KMS-11 (cell line): Measurements from ENCODE around the gene CACNG8.

Experiments used
- H2AFZ ChIP-seq: fragments of 200-600 bp; sonication (generic); 2 replicates; pipeline ENCODE4 v1.6.1; 2016; ENCODE audit warnings: antibody characterized with exemption, mixed run types, low read depth
- H3K27ac ChIP-seq: fragments of 200-600 bp; sonication (generic); 2 replicates; pipeline ENCODE4 v1.6.1; 2016; ENCODE audit warnings: mild to moderate bottlenecking, mixed run types
- H3K27me3 ChIP-seq: fragments of 200-600 bp; sonication (generic); 2 replicates; pipeline ENCODE4 v1.6.1; 2017; ENCODE audit warnings: mild to moderate bottlenecking, low read depth, mixed run types, moderate library complexity; ENCODE audit not compliant: insufficient read depth
- H3K36me3 ChIP-seq: fragments of 200-600 bp; sonication (generic); 2 replicates; pipeline ENCODE4 v1.6.1; 2017; ENCODE audit warnings: mild to moderate bottlenecking, mixed run types; ENCODE audit not compliant: insufficient read depth
- H3K4me1 ChIP-seq: fragments of 200-600 bp; sonication (generic); 2 replicates; pipeline ENCODE4 v1.6.1; 2016; ENCODE audit warnings: mild to moderate bottlenecking, low read depth, mixed run types; ENCODE audit not compliant: poor library complexity, severe bottlenecking
- H3K4me2 ChIP-seq: fragments of 200-600 bp; sonication (generic); 2 replicates; pipeline ENCODE4 v1.7.0; 2016; ENCODE audit warnings: mild to moderate bottlenecking, mixed run types
- H3K4me3 ChIP-seq: fragments of 200-600 bp; sonication (generic); IDR thresholded peaks from 2 replicates; pipeline ENCODE4 v1.6.1; 2017; ENCODE audit warnings: low read depth, low read length, mixed read lengths; ENCODE audit not compliant: insufficient read depth
- H3K79me2 ChIP-seq: fragments of 200-600 bp; sonication (generic); 2 replicates; pipeline ENCODE4 v1.6.1; 2016; ENCODE audit warnings: low read depth, mixed run types; ENCODE audit not compliant: insufficient read depth
- H3K9ac ChIP-seq: fragments of 200-600 bp; sonication (generic); 2 replicates; pipeline ENCODE4 v1.6.1; 2016; ENCODE audit warnings: mild to moderate bottlenecking, mixed run types
- H4K20me1 ChIP-seq: fragments of 200-600 bp; sonication (generic); 2 replicates; pipeline ENCODE4 v1.6.1; 2016; ENCODE audit warnings: mild to moderate bottlenecking, mixed run types; ENCODE audit not compliant: insufficient read depth
- TF ChIP-seq, protein P1 (sequence below): fragments of 200-600 bp; sonication (generic); conservative IDR thresholded peaks from 2 replicates; pipeline ENCODE4 v1.6.1; 2017; ENCODE audit warnings: low read depth, mild to moderate bottlenecking, antibody characterized with exemption, low read length, moderate library complexity, mixed read lengths

Gene CACNG8

DNA sequence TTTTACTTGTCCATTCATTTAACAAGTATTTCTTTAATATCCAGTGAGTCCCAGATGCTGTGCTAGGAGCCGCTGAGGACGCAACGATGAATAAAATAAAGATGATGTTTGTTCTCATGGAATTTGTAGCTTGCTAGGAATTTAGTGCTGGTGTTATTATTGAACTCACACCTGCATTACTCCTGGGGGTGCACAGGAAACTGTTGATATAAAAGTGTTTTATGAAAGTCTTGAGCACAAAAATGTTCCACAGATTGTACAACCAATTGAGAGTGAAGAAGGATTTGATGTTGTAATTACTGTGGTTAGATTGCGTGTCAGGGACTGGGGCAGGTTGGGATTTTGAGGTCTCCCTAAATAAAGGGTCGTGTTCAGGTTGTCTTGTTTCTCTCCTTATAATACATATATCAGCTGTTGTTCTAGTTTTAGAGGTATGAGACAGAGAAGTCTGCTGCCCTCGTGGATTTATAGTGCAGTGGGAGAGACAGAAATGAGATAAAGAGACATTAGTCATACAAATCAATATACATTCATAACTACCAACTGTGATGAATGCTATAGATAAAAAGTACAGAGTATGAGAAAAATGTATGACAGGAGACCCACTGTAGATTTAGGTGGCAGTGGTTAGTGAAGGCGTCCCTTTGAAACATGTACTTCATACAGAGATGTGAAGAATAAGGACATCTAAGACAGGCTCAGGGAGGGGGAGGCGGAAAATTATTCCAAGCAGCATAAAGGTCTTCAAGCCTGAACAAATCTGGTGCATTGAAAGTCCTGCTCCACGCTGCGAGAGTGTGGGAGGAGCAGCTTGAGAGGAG is 40.0 kb downstream of the CACNG8 start:
- H3K27ac ChIP-seq: no peak overlapping the region
- H3K4me2 ChIP-seq: no peak overlapping the region
- no peak overlapping the region for H3K4me3 ChIP-seq
- TF ChIP-seq, protein P1, sequence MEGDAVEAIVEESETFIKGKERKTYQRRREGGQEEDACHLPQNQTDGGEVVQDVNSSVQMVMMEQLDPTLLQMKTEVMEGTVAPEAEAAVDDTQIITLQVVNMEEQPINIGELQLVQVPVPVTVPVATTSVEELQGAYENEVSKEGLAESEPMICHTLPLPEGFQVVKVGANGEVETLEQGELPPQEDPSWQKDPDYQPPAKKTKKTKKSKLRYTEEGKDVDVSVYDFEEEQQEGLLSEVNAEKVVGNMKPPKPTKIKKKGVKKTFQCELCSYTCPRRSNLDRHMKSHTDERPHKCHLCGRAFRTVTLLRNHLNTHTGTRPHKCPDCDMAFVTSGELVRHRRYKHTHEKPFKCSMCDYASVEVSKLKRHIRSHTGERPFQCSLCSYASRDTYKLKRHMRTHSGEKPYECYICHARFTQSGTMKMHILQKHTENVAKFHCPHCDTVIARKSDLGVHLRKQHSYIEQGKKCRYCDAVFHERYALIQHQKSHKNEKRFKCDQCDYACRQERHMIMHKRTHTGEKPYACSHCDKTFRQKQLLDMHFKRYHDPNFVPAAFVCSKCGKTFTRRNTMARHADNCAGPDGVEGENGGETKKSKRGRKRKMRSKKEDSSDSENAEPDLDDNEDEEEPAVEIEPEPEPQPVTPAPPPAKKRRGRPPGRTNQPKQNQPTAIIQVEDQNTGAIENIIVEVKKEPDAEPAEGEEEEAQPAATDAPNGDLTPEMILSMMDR: no peak
- H3K79me2 ChIP-seq: no peaks in the 10 kb centered on the region
- H3K9ac ChIP-seq: no peak overlapping the region
- no peaks in the 10 kb centered on the region for H4K20me1 ChIP-seq
- H3K36me3 ChIP-seq: no peaks in the 10 kb centered on the region
- no peaks in the 10 kb centered on the region for H3K27me3 ChIP-seq
- H3K4me1 ChIP-seq: no peaks in the 10 kb centered on the region
- no peak overlapping the region for H2AFZ ChIP-seq

DNA sequence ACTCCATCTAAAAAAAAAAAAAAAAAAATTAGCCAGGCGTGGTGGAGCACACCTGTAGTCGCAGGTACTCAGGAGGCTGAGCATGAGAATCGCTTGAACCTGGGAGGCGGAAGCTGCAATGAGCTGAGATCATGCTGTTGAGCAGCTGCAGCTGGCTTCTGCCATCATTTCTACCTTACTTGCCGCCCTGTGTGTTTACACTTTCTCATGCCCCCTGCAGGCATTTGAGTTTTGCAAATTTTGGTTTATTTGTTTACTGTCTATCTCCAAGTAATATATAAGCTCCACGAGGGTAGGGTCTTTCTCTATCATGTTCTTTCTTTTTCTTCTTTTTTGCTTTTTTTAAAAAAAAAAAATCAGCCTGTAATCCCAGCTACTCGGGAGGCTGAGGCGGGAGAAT is 46.7 kb downstream of the CACNG8 start:
- no peaks in the 10 kb centered on the region for H3K79me2 ChIP-seq
- H3K36me3 ChIP-seq: no peaks in the 10 kb centered on the region
- TF ChIP-seq, protein P1: no peak
- no peak overlapping the region for H2AFZ ChIP-seq
- no peak overlapping the region for H3K9ac ChIP-seq
- no peak overlapping the region for H3K4me3 ChIP-seq
- H3K4me1 ChIP-seq: no peaks in the 10 kb centered on the region
- H4K20me1 ChIP-seq: no peaks in the 10 kb centered on the region
- H3K27me3 ChIP-seq: no peaks in the 10 kb centered on the region; the same call in 1 of the 2 replicates
- H3K4me2 ChIP-seq: no peak overlapping the region
- no peak overlapping the region for H3K27ac ChIP-seq

GRCh38 chr19:54010474-54010873 is 47.7 kb downstream of the CACNG8 start:
- Histone ChIP-seq H3K27ac (no peak overlapping the region), H4K20me1 (no peaks in the 10 kb centered on the region), H3K27me3 (no peaks in the 10 kb centered on the region; the same call in 1 of the 2 replicates), H2AFZ (no peak overlapping the region), H3K4me2 (no peak overlapping the region), H3K79me2 (no peaks in the 10 kb centered on the region), H3K4me3 (no peak overlapping the region), H3K36me3 (no peaks in the 10 kb centered on the region), H3K9ac (no peak overlapping the region), H3K4me1 (no peaks in the 10 kb centered on the region)
- TF ChIP-seq, protein P1: no peak

DNA sequence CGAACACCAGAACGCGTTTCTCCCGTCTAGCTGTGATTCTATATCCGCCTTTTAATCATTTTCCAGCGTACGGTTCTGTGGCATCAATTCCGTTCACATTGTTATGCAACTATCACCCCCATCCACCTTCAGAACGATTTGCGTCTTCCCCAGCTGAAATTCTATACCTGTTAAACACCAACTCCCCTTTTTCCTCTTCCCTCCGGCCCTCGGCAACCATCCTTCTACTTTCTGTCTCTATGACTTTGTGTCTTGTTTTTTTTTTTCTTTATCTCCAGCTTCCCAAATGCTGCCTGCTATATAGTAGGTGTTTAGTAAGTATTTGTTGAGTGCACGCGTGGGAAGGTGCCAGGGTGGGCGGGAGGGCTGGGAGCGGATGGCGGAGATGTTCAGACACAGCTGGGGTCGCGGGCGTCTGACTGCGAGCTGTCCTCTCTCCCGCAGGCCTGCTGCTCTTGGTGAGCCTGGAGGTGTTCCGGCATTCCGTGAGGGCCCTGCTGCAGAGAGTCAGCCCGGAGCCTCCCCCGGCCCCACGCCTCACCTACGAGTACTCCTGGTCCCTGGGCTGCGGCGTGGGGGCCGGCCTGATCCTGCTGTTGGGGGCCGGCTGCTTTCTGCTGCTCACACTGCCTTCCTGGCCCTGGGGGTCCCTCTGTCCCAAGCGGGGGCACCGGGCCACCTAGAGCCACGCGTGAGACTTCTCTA is 48.9 kb downstream of the CACNG8 start:
- no peaks in the 10 kb centered on the region for H4K20me1 ChIP-seq
- TF ChIP-seq, protein P1: no peak
- no peaks in the 10 kb centered on the region for H3K36me3 ChIP-seq
- H3K4me2 ChIP-seq: no peak overlapping the region
- no peak overlapping the region for H3K27ac ChIP-seq
- H3K4me3 ChIP-seq: no peak overlapping the region
- no peaks in the 10 kb centered on the region; the same call in 1 of the 2 replicates for H3K27me3 ChIP-seq
- no peak overlapping the region for H3K9ac ChIP-seq
- H3K79me2 ChIP-seq: no peaks in the 10 kb centered on the region
- H3K4me1 ChIP-seq: no peaks in the 10 kb centered on the region
- H2AFZ ChIP-seq: no peak overlapping the region
